GM12878 (cell line): ENCODE data around the gene GPATCH11. TPM values are rescaled to one million over a fixed set of nuclear protein-coding genes. Genes with fewer than 3 reads are reported as not detected.

Source experiments
- ATAC-seq: fragments of 200-7000 bp; cut with Tn5 transposase; 3 replicates; pipeline ENCODE4 v1.9.1; 2020; ENCODE audit warnings: mild to moderate bottlenecking, moderate library complexity
- BruUV-seq: library from RNA; stranded (reverse); fragments of 400-500 nt; replicated peaks from 2 replicates; lab custom pipeline; 2021; lab: Mats Ljungman, UMichigan
- CTCF ChIA-PET: fragments of 300-600 bp; sonication (Branson Sonifier 250); formaldehyde crosslinking; extraction: SDS; loops from one replicate; lab custom pipeline; 2021; ENCODE audit warnings: inconsistent platforms; lab: Yijun Ruan, JAX
- POLR2A ChIA-PET: fragments of 350-600 bp; formaldehyde crosslinking; extraction: SDS; loops from one replicate; lab custom pipeline; 2021; ENCODE audit warnings: inconsistent platforms; lab: Charles Lee
- RAD21 ChIA-PET: fragments of 300-600 bp; sonication (Branson Sonifier 250); formaldehyde crosslinking; loops from one replicate; lab custom pipeline; 2023; ENCODE audit warnings: antibody characterized with exemption; ENCODE audit not compliant: unreplicated experiment; lab: Charles Lee
- SMC1A ChIA-PET: fragments of 300-600 bp; sonication (Branson Sonifier 250); formaldehyde crosslinking; loops from one replicate; lab custom pipeline; 2023; ENCODE audit not compliant: unreplicated experiment, uncharacterized antibody; lab: Charles Lee
- DNase-seq: peaks from one replicate; pipeline ENCODE4 v3.0.0-alpha.2; 2011; ENCODE audit warnings: low read depth, low spot score
- FAIRE-seq: peaks from 3 replicates; lab custom pipeline; 2011; peaks lifted over from hg19 to GRCh38; lab: Jason Lieb, UNC
- H2AFZ ChIP-seq: 2 replicates; pipeline ENCODE4 v1.6.0; 2011; ENCODE audit warnings: low read depth, low read length, control low read depth; ENCODE audit not compliant: control insufficient read depth
- H3K27ac ChIP-seq: 2 replicates; pipeline ENCODE4 v1.5.1; 2011; ENCODE audit warnings: control low read depth; ENCODE audit not compliant: control insufficient read depth, insufficient read depth
- H3K27me3 ChIP-seq, 2 experiments: replicated peaks in 1 of 2; 2 replicates each; pipeline versions ENCODE4 v1.6.0 to v1.6.1; 2011; ENCODE audit warnings: low read length in 1 of 2; ENCODE audit not compliant: control insufficient read depth in 2 of 2, insufficient read depth in 2 of 2
- H3K36me3 ChIP-seq, 2 experiments: 2 replicates each; pipeline ENCODE4 v1.5.1; 2011; ENCODE audit warnings: low read length in 1 of 2; ENCODE audit not compliant: control insufficient read depth in 2 of 2, insufficient read depth in 2 of 2
- H3K4me1 ChIP-seq: 2 replicates; pipeline ENCODE4 v1.6.1; 2011; ENCODE audit warnings: mild to moderate bottlenecking, low read length, moderate library complexity, mixed read lengths; ENCODE audit not compliant: control insufficient read depth, insufficient read depth
- H3K4me2 ChIP-seq: 2 replicates; pipeline ENCODE4 v1.6.0; 2011; ENCODE audit warnings: control low read depth; ENCODE audit not compliant: control insufficient read depth, insufficient read depth
- H3K4me3 ChIP-seq: fragments of 200-600 bp; sonication (generic); 2 replicates; pipeline ENCODE4 v1.5.1; 2016
- H3K79me2 ChIP-seq: 2 replicates; pipeline ENCODE4 v1.6.0; 2011; ENCODE audit warnings: low read length; ENCODE audit not compliant: control insufficient read depth, insufficient read depth
- H3K9ac ChIP-seq: 2 replicates; pipeline ENCODE4 v1.8.0; 2011; ENCODE audit warnings: low read length, control low read depth, mixed read lengths; ENCODE audit not compliant: control insufficient read depth, insufficient read depth
- H3K9me3 ChIP-seq: replicated peaks from 3 replicates; pipeline ENCODE4 v1.5.1; 2011; ENCODE audit warnings: mild to moderate bottlenecking, low read length; ENCODE audit not compliant: control insufficient read depth, insufficient read depth
- H4K20me1 ChIP-seq: 2 replicates; pipeline ENCODE4 v1.6.0; 2011; ENCODE audit not compliant: control insufficient read depth, insufficient read depth
- E2F4 ChIP-seq: IDR thresholded peaks from 2 replicates; pipeline ENCODE4 v1.6.1; 2012; ENCODE audit warnings: low read depth, low read length, improper control_type of control experiment
- MTA2 ChIP-seq: fragments of 450-650 bp; IDR thresholded peaks from 2 replicates; pipeline ENCODE4 v1.6.1; 2016; ENCODE audit warnings: low read depth, mild to moderate bottlenecking, moderate library complexity
- POU2F2 ChIP-seq: IDR thresholded peaks from 3 replicates; pipeline ENCODE4 v1.6.1; 2011; ENCODE audit warnings: low read depth, mild to moderate bottlenecking, low read length, borderline replicate concordance
- RUNX3 ChIP-seq: IDR thresholded peaks from 2 replicates; pipeline ENCODE4 v1.6.1; 2012; ENCODE audit warnings: low read length, inconsistent platforms
- SPI1 ChIP-seq: IDR thresholded peaks from 2 replicates; pipeline ENCODE4 v1.6.1; 2011; ENCODE audit warnings: low read depth, mild to moderate bottlenecking, low read length, moderate library complexity, borderline replicate concordance; ENCODE audit not compliant: insufficient read depth
- WGBS: methylation state at CpG from one replicate; pipeline ENCODE4 v1.1.6; 2016; ENCODE audit warnings: low lambda C conversion rate; ENCODE audit not compliant: insufficient replicate concordance, insufficient coverage; ENCODE audit errors: missing lambda C conversion rate; 5-methylcytosine and 5-hydroxymethylcytosine counted together
- in situ Hi-C: fragments of 300-500 bp; cut with MboI; formaldehyde crosslinking; loops from 9 replicates; pipeline ENCODE4 v1.14.3; 2018; ENCODE audit warnings: mixed read lengths
- intact Hi-C: fragments of 100-400 bp; cut with micrococcal nuclease; formaldehyde crosslinking; loops from one replicate; pipeline ENCODE4 v1.14.2; 2022; ENCODE audit not compliant: unreplicated experiment
- polyA plus RNA-seq, 11 experiments: library from polyadenylated mRNA; depleted of rRNA in 4 of 11; unstranded in 6 of 11; stranded (reverse) in 5 of 11; fragments of >200 nt; fragmentation: Nextera tagmentation in 4 of 11; fragmentation: Illumina TruSeq in 1 of 11; extraction: Ambion mirVana in 4 of 11; extraction: Trizol in 1 of 11; gene quantifications; 1 replicate in 1 of 11; 2 replicates in 10 of 11; pipeline versions ENCODE4 v1.2.1 to v1.2.3, GENCODE V29; 2011 to 2016; ENCODE audit warnings: inconsistent platforms in 2 of 11, missing spikeins in 2 of 11, low read depth in 1 of 11
- total RNA-seq, 4 experiments: library from RNA; depleted of rRNA in 3 of 4; stranded (reverse); fragments of >200 nt in 3 of 4; fragmentation: Illumina TruSeq in 1 of 4; extraction: Trizol in 1 of 4; gene quantifications; 2 replicates each; pipeline versions ENCODE4 v1.2.1 to v1.2.3, GENCODE V29; 2013 to 2021
- TF ChIP-seq, protein P1 (sequence below): IDR thresholded peaks from 2 replicates; pipeline ENCODE4 v1.6.1; 2011; ENCODE audit warnings: borderline replicate concordance, low read depth, mild to moderate bottlenecking, moderate library complexity, mixed read lengths, low read length; ENCODE audit not compliant: insufficient read depth; ENCODE audit errors: extremely low read length

GPATCH11 gene
- total and polyA plus RNA-seq, 10 of the 15 experiments (the other 5 are each of a cell fraction or from before 2014, with no cell fraction given) = 11.5 to 31.8 (median 16.5) TPM

DNA sequence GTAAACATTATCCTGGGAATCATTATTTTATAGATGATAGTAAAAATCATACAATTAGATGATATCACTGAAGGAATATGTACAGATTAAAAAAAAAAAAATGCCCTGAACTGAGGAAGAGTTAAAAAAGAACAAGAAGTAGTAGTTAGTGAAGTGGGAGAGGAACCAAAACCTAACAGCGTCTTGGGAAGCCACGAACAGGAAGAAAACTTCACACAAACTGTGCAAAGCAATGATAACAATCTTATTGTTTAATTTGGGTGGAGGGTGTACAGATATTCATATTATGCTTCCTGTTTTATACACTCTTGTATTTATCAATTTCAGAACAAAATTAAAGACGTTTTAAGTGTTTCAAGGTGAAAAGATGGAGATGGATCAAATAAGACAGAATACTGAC lies 3.6 kb upstream of the GPATCH11 start:
- no peaks in the 10 kb centered on the region for H3K9me3 ChIP-seq
- intact Hi-C loops (loop anchor here (5.0 kb wide), 1 partner anchor 113 kb away; the partner anchor contains the start of gene STRN), in situ Hi-C loops (no loop called here)
- H3K79me2 ChIP-seq = peaks cover 39% of the 10 kb centered on the region
- DNase-seq = no peak
- H3K4me3 ChIP-seq = peak overlapping the region; percentile 13; the same call in 1 of the 2 replicates
- H3K36me3 ChIP-seq = peaks cover 0 to 10% of the 10 kb centered on the region in 2 experiments; a peak in 2 of 4 replicates
- WGBS = 0% methylated on average over 3 of the region's 3 CpGs
- SMC1A ChIA-PET = no interaction called here
- H2AFZ ChIP-seq = no peak overlapping the region
- no peak for FAIRE-seq
- H3K27ac ChIP-seq = no peak overlapping the region
- POLR2A ChIA-PET = no interaction called here
- peaks cover 11% of the 10 kb centered on the region for H3K4me1 ChIP-seq
- no peak overlapping the region for H3K9ac ChIP-seq
- H3K4me2 ChIP-seq = peak overlapping the region; percentile 72; the same call in 1 of the 2 replicates
- no peaks in the 10 kb centered on the region for H4K20me1 ChIP-seq
- H3K27me3 ChIP-seq = no peaks in the 10 kb centered on the region
- no peak for TF ChIP-seq E2F4
- peak; percentile 39; the same call in 1 of the 2 replicates for TF ChIP-seq RUNX3
- peak; percentile 17; the same call in 1 of the 2 replicates for TF ChIP-seq MTA2
- peak; percentile 48; the same call in 1 of the 3 replicates for TF ChIP-seq POU2F2
- TF ChIP-seq, protein P1, sequence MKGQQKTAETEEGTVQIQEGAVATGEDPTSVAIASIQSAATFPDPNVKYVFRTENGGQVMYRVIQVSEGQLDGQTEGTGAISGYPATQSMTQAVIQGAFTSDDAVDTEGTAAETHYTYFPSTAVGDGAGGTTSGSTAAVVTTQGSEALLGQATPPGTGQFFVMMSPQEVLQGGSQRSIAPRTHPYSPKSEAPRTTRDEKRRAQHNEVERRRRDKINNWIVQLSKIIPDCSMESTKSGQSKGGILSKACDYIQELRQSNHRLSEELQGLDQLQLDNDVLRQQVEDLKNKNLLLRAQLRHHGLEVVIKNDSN = no peak
- TF ChIP-seq SPI1 = peak; percentile 52; the same call in 1 of the 2 replicates
- TF ChIP-seq, all 136 proteins: peak for 4
- RAD21 ChIA-PET = no interaction called here
- ATAC-seq = no peak
- BruUV-seq = no TSS peak
- CTCF ChIA-PET = no interaction called here
